Testis (tissue), 2 donors: Measurements from ENCODE around the gene C4orf50.

ENCODE experiments used
- CTCF ChIP-seq, 3 experiments: fragments of 450-650 bp in 2 of 3; fragments of 200-600 bp in 1 of 3; sonication (generic) in 1 of 3; IDR thresholded peaks; one replicate each; pipeline ENCODE4 v1.5.1; 2016 to 2019; ENCODE audit warnings: antibody characterized with exemption in 3 of 3, mild to moderate bottlenecking in 2 of 3, moderate library complexity in 1 of 3
- POLR2A ChIP-seq: fragments of 450-650 bp; IDR thresholded peaks from one replicate; pipeline ENCODE4 v1.6.1; 2017; ENCODE audit warnings: antibody characterized with exemption, mild to moderate bottlenecking, moderate library complexity

GRCh38 chr4:6012200-6012599 lies 6.0 kb downstream of the C4orf50 start:
- TF ChIP-seq CTCF (IDR thresholded peaks at IDR 0.05) (no peak), POLR2A (no peak)
